ENCODE results near the gene KCNJ12. TPM values are rescaled to one million over a fixed set of nuclear protein-coding genes. Genes with fewer than 3 reads are reported as not detected.
A peak's percentile ranks its signal among the peaks of the same experiment; 100 is the strongest.
"Not testable (repeated sequence)": the region's sequence is repeated elsewhere in the genome, so short reads cannot be mapped to it uniquely, and the experiment has no call there.

KCNJ12 gene
- total RNA-seq, 2 experiments from 2014 or later: not detected

- H3K27me3 Mint-ChIP-seq: peaks cover 24% of the 10 kb centered on the region
- H3K4me1 Mint-ChIP-seq: peaks cover 10% of the 10 kb centered on the region
- no peak overlapping the region for H3K4me3 Mint-ChIP-seq
- ATAC-seq (ENCODE audit: low read depth) (no peak), DNase-seq (no peak)
- POLR2A ChIA-PET: no interaction called here
- H3K36me3 Mint-ChIP-seq: no peaks in the 10 kb centered on the region
- no peaks in the 10 kb centered on the region for H3K9me3 Mint-ChIP-seq
- no peak overlapping the region for H3K27ac Mint-ChIP-seq
Observed at GRCh38 chr17:21451975-21452374, 75.8 kb downstream of the KCNJ12 start.

DNA sequence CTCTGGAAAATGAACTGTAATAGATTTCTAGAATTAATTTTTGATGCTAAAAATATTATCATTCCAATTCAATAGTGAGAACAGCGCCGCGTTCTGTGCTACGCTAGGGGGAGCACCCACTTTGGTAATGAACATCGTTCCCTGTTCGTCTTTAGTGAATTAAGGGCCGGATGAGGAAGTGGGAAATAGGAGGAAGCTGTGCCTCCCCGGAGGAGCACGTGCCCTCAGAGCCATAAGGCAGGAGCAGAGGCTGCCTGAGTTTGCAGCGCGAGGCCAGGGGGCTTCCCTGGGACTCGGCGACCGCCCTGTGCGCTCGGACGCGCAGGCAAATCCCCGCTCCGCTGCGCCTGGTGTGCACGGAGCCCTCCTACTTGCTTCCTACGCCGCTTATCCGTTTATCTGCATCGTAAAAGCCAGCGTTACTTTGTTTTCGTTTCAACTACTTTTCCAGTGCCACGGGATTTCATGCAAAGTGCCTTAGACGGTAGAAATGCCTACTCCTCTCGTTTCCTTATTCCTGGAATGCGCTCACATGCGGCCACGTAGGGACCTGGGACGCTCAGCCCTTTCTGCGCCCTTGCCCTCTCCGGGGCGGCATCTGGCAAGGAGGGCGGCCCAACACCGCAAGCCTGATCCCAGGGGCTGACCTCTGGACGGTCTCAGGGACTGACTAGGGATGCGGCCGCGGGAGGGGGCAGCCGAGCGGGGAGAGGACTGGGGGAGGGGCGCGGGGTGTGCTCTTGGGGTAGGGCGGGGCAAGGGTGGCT is 76.4 kb downstream of the KCNJ12 start:
- peak; percentile 52 for DNase-seq
- Mint-ChIP-seq H3K9me3 (no peaks in the 10 kb centered on the region), H3K27ac (no peak overlapping the region), H3K4me3 (no peak overlapping the region), H3K27me3 (peaks cover 24% of the 10 kb centered on the region), H3K4me1 (peaks cover 15% of the 10 kb centered on the region), H3K36me3 (no peaks in the 10 kb centered on the region)
- POLR2A ChIA-PET: interaction anchor here (1.1 kb wide), 1 partner anchor 174 kb away, joined by 3 read pairs; no protein-coding TSS in a partner anchor
- ATAC-seq (ENCODE audit: low read depth): no peak

DNA sequence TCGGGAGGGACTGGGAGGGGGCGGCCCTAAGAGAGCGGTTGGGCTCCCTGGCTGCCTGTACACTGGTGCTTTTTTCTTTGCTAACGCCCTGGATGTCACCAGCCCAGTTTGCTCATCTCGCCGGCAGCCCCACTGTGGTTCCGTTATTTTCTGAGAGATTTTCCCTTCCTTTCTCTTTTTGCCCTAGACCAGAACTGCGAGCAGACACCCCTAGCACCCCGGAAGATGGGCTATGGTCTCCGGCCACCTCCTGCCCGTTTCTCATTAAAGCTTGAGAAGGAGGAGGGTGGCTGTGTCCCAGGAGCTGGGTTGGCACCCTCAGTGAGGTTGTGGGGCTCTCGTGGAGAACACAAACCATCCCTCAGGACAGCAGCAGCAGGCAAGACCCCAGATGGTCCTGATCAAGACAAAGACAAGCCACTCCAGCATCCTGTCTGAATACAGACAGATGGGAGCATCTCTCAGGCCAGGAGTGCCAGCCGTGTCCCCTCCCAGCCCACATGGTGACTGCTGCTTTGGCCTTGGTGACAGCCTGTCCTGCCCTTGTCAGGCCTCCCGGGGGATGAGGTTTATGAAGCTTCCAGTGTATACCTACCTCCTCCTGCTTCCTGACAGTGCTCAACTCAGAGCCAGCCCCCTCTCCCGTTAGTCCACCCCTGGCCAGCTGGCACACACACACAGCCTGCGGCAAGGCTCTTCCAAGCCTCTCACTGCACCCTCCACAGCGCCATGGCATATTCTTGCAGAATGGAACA is 77.2 kb downstream of the KCNJ12 start:
- no peak overlapping the region for H3K4me3 Mint-ChIP-seq
- no peaks in the 10 kb centered on the region for H3K36me3 Mint-ChIP-seq
- ATAC-seq (ENCODE audit: low read depth) (no peak), DNase-seq (no peak)
- H3K4me1 Mint-ChIP-seq: peaks cover 16% of the 10 kb centered on the region
- POLR2A ChIA-PET: interaction anchor here (1.1 kb wide), 1 partner anchor 174 kb away, joined by 3 read pairs; no protein-coding TSS in a partner anchor
- no peaks in the 10 kb centered on the region for H3K9me3 Mint-ChIP-seq
- H3K27ac Mint-ChIP-seq: no peak overlapping the region
- H3K27me3 Mint-ChIP-seq: peaks cover 27% of the 10 kb centered on the region

DNA sequence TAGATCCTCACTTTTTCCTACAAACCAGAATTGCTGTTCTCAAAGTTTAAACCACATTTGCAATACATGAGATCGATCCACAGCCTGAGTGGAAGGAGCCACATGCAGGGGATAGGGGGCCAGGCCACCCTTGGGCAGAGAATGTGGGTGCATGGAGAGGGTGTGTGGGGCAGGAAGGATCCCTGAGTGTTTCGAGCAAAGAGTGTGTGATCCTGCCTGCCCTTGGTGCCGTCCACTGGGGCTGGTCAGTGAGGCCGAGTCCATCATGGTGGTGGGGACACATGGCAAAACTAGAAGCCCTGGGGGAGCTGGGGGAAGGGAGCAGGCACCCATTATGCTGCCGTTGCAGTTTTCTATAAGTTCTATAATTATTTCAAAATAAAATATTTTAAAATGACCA is 77.8 kb downstream of the KCNJ12 start:
- H3K27ac Mint-ChIP-seq; H3K36me3 Mint-ChIP-seq; H3K4me3 Mint-ChIP-seq; ATAC-seq (ENCODE audit: low read depth); H3K9me3 Mint-ChIP-seq; DNase-seq; POLR2A ChIA-PET: not testable (repeated sequence)
- Mint-ChIP-seq H3K4me1 (peaks cover 16% of the 10 kb centered on the region), H3K27me3 (peaks cover 33% of the 10 kb centered on the region)

DNA sequence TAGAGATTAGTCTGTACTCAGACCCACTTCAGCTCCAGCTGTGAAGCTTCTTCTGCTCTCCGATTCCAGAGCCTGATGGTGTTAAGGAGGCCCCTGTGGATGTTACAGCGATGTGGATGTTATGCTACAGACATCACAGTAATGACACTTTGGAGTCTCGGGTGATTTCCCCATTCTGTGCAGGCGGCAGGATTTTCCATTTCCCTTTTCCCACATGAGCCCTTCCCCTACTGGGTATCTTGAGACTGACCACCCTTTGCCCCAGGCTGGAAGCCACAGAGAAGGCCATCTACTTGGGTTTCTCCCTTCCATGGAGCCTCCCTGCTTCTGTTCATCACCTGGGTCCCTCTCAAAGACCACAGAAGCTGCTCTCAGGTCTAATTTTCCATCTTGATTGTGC is 78.3 kb downstream of the KCNJ12 start:
- no peak overlapping the region for H3K4me3 Mint-ChIP-seq

DNA sequence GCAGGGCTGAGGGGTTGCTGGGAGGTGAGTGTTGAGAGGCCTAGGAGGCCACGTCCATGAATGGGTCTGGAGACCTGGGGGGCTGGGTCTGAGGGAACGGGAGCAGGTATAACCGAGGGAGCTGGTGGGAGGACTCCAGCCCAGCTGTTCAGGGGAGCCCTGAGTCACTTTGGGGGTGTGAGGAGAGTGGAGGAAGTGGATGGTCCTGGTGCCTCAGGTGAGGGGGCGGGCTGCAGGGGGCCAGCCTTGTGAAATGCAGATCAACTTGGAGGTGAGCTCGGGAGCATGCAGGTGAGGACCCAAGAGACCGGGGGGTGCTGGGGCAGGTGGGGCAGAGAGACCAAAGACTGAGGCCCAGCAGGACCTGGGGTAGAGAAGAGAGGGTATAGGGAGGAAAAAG is 79.6 kb downstream of the KCNJ12 start:
- no peak for DNase-seq
- POLR2A ChIA-PET: no interaction called here
- H3K27ac Mint-ChIP-seq: no peak overlapping the region
- H3K36me3 Mint-ChIP-seq: no peaks in the 10 kb centered on the region
- no peak for ATAC-seq (ENCODE audit: low read depth)
- peaks cover 16% of the 10 kb centered on the region for H3K4me1 Mint-ChIP-seq
- H3K27me3 Mint-ChIP-seq: peaks cover 32% of the 10 kb centered on the region
- no peak overlapping the region for H3K4me3 Mint-ChIP-seq
- H3K9me3 Mint-ChIP-seq: no peaks in the 10 kb centered on the region

More for the DNA sequence above, 78.3 kb downstream of the KCNJ12 start:
- Mint-ChIP-seq H3K27ac (no peak overlapping the region), H3K9me3 (no peaks in the 10 kb centered on the region), H3K4me1 (peaks cover 16% of the 10 kb centered on the region), H3K36me3 (no peaks in the 10 kb centered on the region), H3K27me3 (peaks cover 37% of the 10 kb centered on the region)
- ATAC-seq (ENCODE audit: low read depth) (no peak), DNase-seq (no peak)
- POLR2A ChIA-PET: no interaction called here

DNA sequence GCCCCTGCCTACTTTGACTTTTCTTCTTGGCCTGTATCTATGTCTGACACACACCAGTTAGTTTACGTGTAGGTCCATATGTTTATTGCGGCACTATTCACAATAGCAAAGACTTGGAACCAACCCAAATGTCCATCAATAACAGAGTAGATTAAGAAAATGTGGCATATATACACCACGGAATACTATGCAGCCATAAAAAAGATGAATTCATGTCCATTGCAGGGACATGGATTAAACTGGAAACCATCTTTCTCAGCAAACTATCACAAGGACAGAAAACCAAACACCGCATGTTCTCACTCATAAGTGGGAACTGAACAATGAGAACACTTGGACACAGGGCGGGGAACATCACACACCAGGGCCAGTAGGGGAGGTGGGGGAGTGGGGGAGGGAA is 80.3 kb downstream of the KCNJ12 start:
- not testable (repeated sequence) for H3K27ac Mint-ChIP-seq; H3K4me3 Mint-ChIP-seq; H3K36me3 Mint-ChIP-seq; H3K9me3 Mint-ChIP-seq; ATAC-seq (ENCODE audit: low read depth); DNase-seq
- H3K4me1 Mint-ChIP-seq: peaks cover 15% of the 10 kb centered on the region
- H3K27me3 Mint-ChIP-seq: peaks cover 29% of the 10 kb centered on the region
- POLR2A ChIA-PET: interaction anchor here (1.0 to 1.3 kb wide), 3 partner anchors 55 to 181 kb away, joined by 3 to 5 read pairs (median 3); no protein-coding TSS in a partner anchor

DNA sequence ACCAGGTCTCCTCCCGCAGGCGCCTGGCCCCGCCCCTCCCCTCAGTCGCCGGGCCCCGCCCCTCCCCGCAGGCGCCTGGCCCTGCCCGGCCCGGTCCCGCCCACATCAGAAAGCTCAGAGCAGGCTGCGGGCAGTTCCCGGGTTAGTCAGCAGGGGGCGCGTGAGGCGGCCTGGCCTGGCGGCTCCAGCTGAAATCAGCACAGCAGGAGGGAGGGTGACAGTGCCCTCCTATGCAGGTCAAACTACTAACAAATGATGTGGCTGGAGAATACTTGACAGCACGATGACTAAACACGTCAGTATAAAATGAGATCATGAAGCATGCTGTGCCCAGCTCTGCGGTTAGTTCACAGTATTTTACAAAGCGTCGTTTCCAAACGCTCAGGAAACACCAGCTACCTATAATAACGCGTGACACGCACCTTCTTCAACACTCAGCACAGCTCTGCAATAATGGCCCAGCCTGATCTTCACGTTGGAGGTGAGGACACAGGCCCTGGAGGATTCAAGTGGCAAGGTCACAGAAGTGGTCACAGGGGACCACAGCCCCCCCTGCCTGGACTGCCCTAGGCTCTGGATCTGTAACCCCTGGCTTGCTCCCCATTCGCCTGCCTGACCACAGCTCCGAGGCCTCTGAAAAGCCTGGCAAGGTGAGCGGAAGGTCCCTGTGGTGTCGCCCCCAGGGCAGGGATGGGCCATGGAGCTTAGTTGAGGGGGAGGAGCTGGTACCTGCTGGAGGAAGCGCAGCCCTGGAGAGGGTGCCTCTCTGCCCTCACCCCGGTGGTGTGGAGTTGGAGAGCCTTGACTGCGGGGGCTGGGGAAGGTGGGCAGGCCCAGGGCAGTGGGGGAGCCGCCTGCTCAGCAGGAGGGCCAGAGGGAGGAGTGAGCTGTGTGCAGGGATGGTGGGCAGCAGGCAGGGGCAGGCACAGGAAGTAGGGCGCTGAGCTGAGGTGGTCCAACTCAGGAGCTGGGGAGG is 81.2 kb downstream of the KCNJ12 start:
- peak overlapping the region; percentile 60 for H3K27ac Mint-ChIP-seq
- no peaks in the 10 kb centered on the region for H3K36me3 Mint-ChIP-seq
- DNase-seq (peak; percentile 98), ATAC-seq (ENCODE audit: low read depth) (peak; percentile 83)
- peaks cover 27% of the 10 kb centered on the region for H3K27me3 Mint-ChIP-seq
- no peaks in the 10 kb centered on the region for H3K9me3 Mint-ChIP-seq
- peaks cover 13% of the 10 kb centered on the region for H3K4me1 Mint-ChIP-seq
- H3K4me3 Mint-ChIP-seq: peak overlapping the region; percentile 56
- POLR2A ChIA-PET: interaction anchor here (0.7 to 1.3 kb wide), 5 partner anchors 54 to 185 kb away, joined by 3 to 5 read pairs (median 3); no protein-coding TSS in a partner anchor

- ATAC-seq (ENCODE audit: low read depth) (no peak), DNase-seq (no peak)
- Mint-ChIP-seq H3K4me1 (peaks cover 13% of the 10 kb centered on the region), H3K36me3 (no peaks in the 10 kb centered on the region), H3K9me3 (no peaks in the 10 kb centered on the region), H3K27ac (no peak overlapping the region), H3K4me3 (no peak overlapping the region), H3K27me3 (peaks cover 22% of the 10 kb centered on the region)
- POLR2A ChIA-PET: interaction anchor here (0.7 to 1.1 kb wide), 2 partner anchors 55 to 186 kb away, joined by 3 read pairs; no protein-coding TSS in a partner anchor
Observed at GRCh38 chr17:21458054-21458453, 81.9 kb downstream of the KCNJ12 start.

GRCh38 chr17:21459536-21459935 is 83.4 kb downstream of the KCNJ12 start:
- ATAC-seq (ENCODE audit: low read depth) (no peak), DNase-seq (no peak)
- peaks cover 20% of the 10 kb centered on the region for H3K27me3 Mint-ChIP-seq
- H3K4me1 Mint-ChIP-seq: peaks cover 21% of the 10 kb centered on the region
- no peak overlapping the region for H3K27ac Mint-ChIP-seq
- H3K36me3 Mint-ChIP-seq: no peaks in the 10 kb centered on the region
- POLR2A ChIA-PET: no interaction called here
- H3K9me3 Mint-ChIP-seq: no peaks in the 10 kb centered on the region
- H3K4me3 Mint-ChIP-seq: no peak overlapping the region

DNA sequence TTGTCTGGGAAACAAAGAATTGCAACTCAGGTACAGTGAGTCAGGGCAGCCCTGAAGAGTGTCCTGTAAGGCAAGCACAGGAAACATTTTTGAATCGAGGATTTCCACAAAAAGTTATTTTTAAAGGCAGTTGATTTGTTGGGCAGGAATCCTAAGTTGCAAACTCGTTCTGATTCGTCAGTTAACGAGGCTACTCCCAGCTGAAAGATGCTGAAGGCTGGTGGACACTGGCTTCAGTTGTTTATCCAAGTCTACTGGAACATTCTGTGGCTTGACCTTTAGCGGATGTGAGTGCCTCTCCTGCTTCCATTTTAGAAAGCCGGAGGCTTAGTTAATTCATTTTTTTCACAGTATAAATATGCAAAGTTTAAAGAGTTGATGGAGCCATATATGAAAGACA is 84.2 kb downstream of the KCNJ12 start:
- DNase-seq (no peak), ATAC-seq (ENCODE audit: low read depth) (no peak)
- H3K4me3 Mint-ChIP-seq: no peak overlapping the region
- POLR2A ChIA-PET: no interaction called here
- peaks cover 21% of the 10 kb centered on the region for H3K4me1 Mint-ChIP-seq
- H3K9me3 Mint-ChIP-seq: no peaks in the 10 kb centered on the region
- no peak overlapping the region for H3K27ac Mint-ChIP-seq
- H3K36me3 Mint-ChIP-seq: no peaks in the 10 kb centered on the region
- H3K27me3 Mint-ChIP-seq: peaks cover 17% of the 10 kb centered on the region

GRCh38 chr17:21462237-21462636 is 86.1 kb downstream of the KCNJ12 start:
- DNase-seq (no peak), ATAC-seq (ENCODE audit: low read depth) (no peak)
- H3K36me3 Mint-ChIP-seq: no peaks in the 10 kb centered on the region
- no peaks in the 10 kb centered on the region for H3K9me3 Mint-ChIP-seq
- H3K27me3 Mint-ChIP-seq: peaks cover 17% of the 10 kb centered on the region
- peaks cover 15% of the 10 kb centered on the region for H3K4me1 Mint-ChIP-seq
- POLR2A ChIA-PET: no interaction called here
- no peak overlapping the region for H3K4me3 Mint-ChIP-seq
- no peak overlapping the region for H3K27ac Mint-ChIP-seq

DNA sequence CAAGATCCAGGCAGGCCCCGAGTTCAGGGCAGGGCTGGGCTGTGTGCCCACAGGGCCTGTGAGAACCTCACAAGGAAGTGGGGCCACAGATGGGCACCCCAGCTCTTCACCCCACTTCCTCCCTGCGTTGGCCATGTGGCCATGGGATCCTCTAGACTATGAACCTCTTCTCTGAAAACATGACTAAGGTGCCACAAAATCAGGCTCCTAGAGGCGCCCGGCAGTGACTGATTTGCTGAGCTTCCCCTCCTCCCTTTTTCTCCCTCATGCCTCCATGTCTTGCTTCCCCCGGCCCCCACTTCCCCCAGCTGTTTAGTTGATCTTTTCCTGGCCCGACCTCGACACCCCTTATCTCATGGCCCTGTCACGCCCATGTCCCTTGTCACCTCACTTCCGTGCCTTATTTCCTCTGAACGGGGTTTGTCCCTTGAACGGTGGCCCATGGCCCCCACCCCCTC is 87.1 kb downstream of the KCNJ12 start:
- ATAC-seq (ENCODE audit: low read depth) (peak; percentile 74), DNase-seq (no peak)
- H3K27me3 Mint-ChIP-seq: peaks cover 14% of the 10 kb centered on the region
- H3K9me3 Mint-ChIP-seq: no peaks in the 10 kb centered on the region
- peaks cover 12% of the 10 kb centered on the region for H3K4me1 Mint-ChIP-seq
- H3K27ac Mint-ChIP-seq: peak overlapping the region; percentile 82
- POLR2A ChIA-PET: no interaction called here
- H3K36me3 Mint-ChIP-seq: no peaks in the 10 kb centered on the region
- H3K4me3 Mint-ChIP-seq: peak overlapping the region; percentile 42

Measured in activated naive CD8-positive, alpha-beta T cell treated with anti-CD3 and anti-CD28 coated beads, Interleukin-2, amount 10 ng/mL, durations not matched to agents 7 days and 5 days (primary cell).